K562 (cell line): ENCODE data around the gene SH3D21. TPM values are rescaled to one million over a fixed set of nuclear protein-coding genes. Genes with fewer than 3 reads are reported as not detected.

ENCODE experiments used
- ATAC-seq: fragments of 200-7000 bp; cut with Tn5 transposase; 3 replicates; pipeline ENCODE4 v1.9.1; 2020; ENCODE audit warnings: moderate library complexity
- BruUV-seq: library from RNA; stranded (reverse); fragments of 400-500 nt; replicated peaks from 2 replicates; lab custom pipeline; 2021; lab: Mats Ljungman, UMichigan
- CTCF ChIA-PET: fragments of 300-600 bp; formaldehyde crosslinking; extraction: SDS; loops from one replicate; lab custom pipeline; 2021; ENCODE audit warnings: low intra/inter-chr PET ratio; lab: Yijun Ruan, JAX
- POLR2A ChIA-PET: fragments of 300-600, 350-650 bp; sonication (Branson Sonifier 250); formaldehyde crosslinking; extraction: SDS; loops from one replicate; lab custom pipeline; 2021; ENCODE audit warnings: antibody characterized with exemption, inconsistent platforms; lab: Yijun Ruan, JAX
- DNase-seq, 4 experiments: peaks; one replicate each; pipeline versions ENCODE4 v3.0.0 to v3.0.0-alpha.2; 2011 to 2018; ENCODE audit warnings: low spot score in 3 of 4, mixed read lengths in 3 of 4; ENCODE audit errors: extremely low read depth in 1 of 4
- FAIRE-seq: peaks from 2 replicates; lab custom pipeline; 2011; peaks lifted over from hg19 to GRCh38; lab: Jason Lieb, UNC
- H2AFZ ChIP-seq: 2 replicates; pipeline ENCODE4 v1.6.0; 2011; ENCODE audit warnings: low read depth, low read length, control low read depth, inconsistent platforms
- H3K27ac ChIP-seq: fragments of 200-600 bp; 3 replicates; pipeline ENCODE4 v1.8.0; 2011; ENCODE audit warnings: low read depth, mild to moderate bottlenecking, control low read depth, inconsistent platforms, low read length, moderate library complexity, mixed read lengths; ENCODE audit errors: extremely low read depth
- H3K27me3 ChIP-seq, 2 experiments: fragments of 300-600 bp in 1 of 2; 2 replicates in 1 of 2; 3 replicates in 1 of 2; pipeline versions ENCODE4 v1.6.0 to v1.8.0; 2011; ENCODE audit warnings: inconsistent platforms in 2 of 2, low read length in 2 of 2, mild to moderate bottlenecking in 1 of 2, mixed read lengths in 1 of 2, moderate library complexity in 1 of 2; ENCODE audit not compliant: control insufficient read depth in 2 of 2, insufficient read depth in 2 of 2
- H3K36me3 ChIP-seq: fragments of 300-600 bp; 3 replicates; pipeline ENCODE4 v1.8.0; 2011; ENCODE audit warnings: mild to moderate bottlenecking, low read length, inconsistent platforms; ENCODE audit not compliant: control insufficient read depth, insufficient read depth
- H3K4me1 ChIP-seq, 2 experiments: fragments of 200-600 bp in 1 of 2; replicated peaks in 1 of 2; 2 replicates in 1 of 2; 3 replicates in 1 of 2; pipeline versions ENCODE4 v1.5.1 to v1.8.0; 2011; ENCODE audit warnings: inconsistent platforms in 2 of 2, low read length in 2 of 2, mild to moderate bottlenecking in 1 of 2, mixed read lengths in 1 of 2, moderate library complexity in 1 of 2; ENCODE audit not compliant: control insufficient read depth in 2 of 2, insufficient read depth in 2 of 2
- H3K4me2 ChIP-seq: 2 replicates; pipeline ENCODE4 v1.6.1; 2011; ENCODE audit warnings: low read length, control low read depth, inconsistent platforms, mixed read lengths; ENCODE audit not compliant: insufficient read depth
- H3K4me3 ChIP-seq: fragments of 200-600 bp; sonication (generic), shearing (Covaris generic); 2 replicates; pipeline ENCODE4 v1.5.1; 2016; ENCODE audit warnings: control low read depth, inconsistent platforms
- H3K79me2 ChIP-seq: fragments of 200-600 bp; 3 replicates; pipeline ENCODE4 v1.8.0; 2011; ENCODE audit warnings: low read length, inconsistent platforms; ENCODE audit not compliant: control insufficient read depth, insufficient read depth
- H3K9ac ChIP-seq, 2 experiments: 2 replicates each; pipeline versions ENCODE4 v1.6.0 to v1.6.1; 2011; ENCODE audit warnings: low read depth in 2 of 2, low read length in 2 of 2, control low read depth in 1 of 2, inconsistent platforms in 1 of 2, mild to moderate bottlenecking in 1 of 2, mixed read lengths in 1 of 2; ENCODE audit not compliant: insufficient read depth in 1 of 2
- H3K9me1 ChIP-seq: one replicate; pipeline ENCODE4 v1.6.0; 2011; ENCODE audit warnings: inconsistent platforms, mild to moderate bottlenecking, low read length, moderate library complexity; ENCODE audit not compliant: control insufficient read depth, insufficient read depth
- H3K9me3 ChIP-seq: replicated peaks from 2 replicates; pipeline ENCODE4 v1.5.1; 2011; ENCODE audit warnings: low read depth, low read length, inconsistent platforms; ENCODE audit not compliant: control insufficient read depth, insufficient read depth
- H4K20me1 ChIP-seq: replicated peaks from 2 replicates; pipeline ENCODE4 v1.6.1; 2011; ENCODE audit warnings: low read length, inconsistent platforms, mixed read lengths; ENCODE audit not compliant: control insufficient read depth, insufficient read depth
- ATF3 ChIP-seq, 2 experiments: fragments of 450-650 bp in 1 of 2; sonication (generic) in 1 of 2; formaldehyde crosslinking in 1 of 2; IDR thresholded peaks in 1 of 2; conservative IDR thresholded peaks in 1 of 2; 2 replicates each; pipeline versions ENCODE4 v1.6.1 to v1.8.1; 2016 to 2023; ENCODE audit warnings: mild to moderate bottlenecking in 2 of 2, moderate library complexity in 2 of 2, inconsistent platforms in 1 of 2, missing genetic modification reagents in 1 of 2
- FOXP1 ChIP-seq: sonication (generic); formaldehyde crosslinking; IDR thresholded peaks from 2 replicates; pipeline ENCODE4 v1.8.0; 2022; ENCODE audit warnings: mild to moderate bottlenecking, missing genetic modification reagents
- POLR2G ChIP-seq: fragments of 200-400 bp; formaldehyde crosslinking; IDR thresholded peaks from 2 replicates; pipeline ENCODE4 v1.6.1; 2017; ENCODE audit warnings: low read depth, mild to moderate bottlenecking, antibody characterized with exemption, low read length, moderate library complexity
- TEAD4 ChIP-seq, 2 experiments: sonication (generic) in 1 of 2; formaldehyde crosslinking in 1 of 2; IDR thresholded peaks; 2 replicates each; pipeline versions ENCODE4 v1.6.1 to v1.8.0; 2012 to 2022; ENCODE audit warnings: borderline replicate concordance in 1 of 2, inconsistent platforms in 1 of 2, low read length in 1 of 2, mild to moderate bottlenecking in 1 of 2, missing genetic modification reagents in 1 of 2
- ZC3H4 ChIP-seq: sonication (generic); formaldehyde crosslinking; IDR thresholded peaks from 2 replicates; pipeline ENCODE4 v1.9.0; 2021; ENCODE audit warnings: missing genetic modification reagents, borderline replicate concordance
- ZNF165 ChIP-seq: fragments of 250-450 bp; sonication (Bioruptor Pico); IDR thresholded peaks from 2 replicates; pipeline ENCODE4 v1.4.0; 2020; ENCODE audit warnings: borderline replicate concordance
- ZNF311 ChIP-seq: fragments of 250-450 bp; sonication (Bioruptor Pico); IDR thresholded peaks from 2 replicates; pipeline ENCODE4 v1.4.0; 2020; ENCODE audit warnings: mild to moderate bottlenecking, moderate library complexity
- ZNF586 ChIP-seq: fragments of 450-650 bp; formaldehyde crosslinking; conservative IDR thresholded peaks from 2 replicates; pipeline ENCODE4 v1.4.0; 2020; ENCODE audit warnings: mild to moderate bottlenecking, moderate library complexity
- WGBS: fragments of 100-300 bp; shearing (Covaris generic); methylation state at CpG from one replicate; pipeline ENCODE4 v1.1.6; 2016; ENCODE audit warnings: low coverage, mixed read lengths; ENCODE audit not compliant: insufficient coverage; ENCODE audit errors: missing lambda C conversion rate; 5-methylcytosine and 5-hydroxymethylcytosine counted together
- in situ Hi-C: fragments of 300-500 bp; cut with MboI; formaldehyde crosslinking; loops from 4 replicates; pipeline ENCODE4 v1.15.0; 2018; ENCODE audit warnings: inconsistent platforms, mixed read lengths
- intact Hi-C: fragments of 100-400 bp; cut with micrococcal nuclease; formaldehyde crosslinking; loops from 2 replicates; pipeline ENCODE4 v1.14.2; 2022
- polyA plus RNA-seq, 8 experiments: library from polyadenylated mRNA; depleted of rRNA in 4 of 8; stranded (reverse) in 5 of 8; unstranded in 3 of 8; fragments of >200 nt; fragmentation: Nextera tagmentation in 2 of 8; fragmentation: Illumina TruSeq in 1 of 8; extraction: Ambion mirVana in 2 of 8; extraction: Trizol in 1 of 8; gene quantifications; 2 replicates each; pipeline versions ENCODE4 v1.2.1 to v1.2.3, GENCODE V29; 2011 to 2014; ENCODE audit warnings: inconsistent platforms in 1 of 8, missing spikeins in 1 of 8
- total RNA-seq, 7 experiments: library from RNA; depleted of rRNA in 6 of 7; stranded (reverse); fragments of >200 nt in 6 of 7; fragmentation: Illumina TruSeq in 2 of 7; extraction: Trizol in 2 of 7; gene quantifications; 2 replicates each; pipeline versions ENCODE4 v1.2.1 to v1.2.3, GENCODE V29; 2011 to 2021; ENCODE audit warnings: low replicate concordance in 1 of 7

SH3D21 gene
- total and polyA plus RNA-seq, 9 of the 15 experiments (the other 6 are each of a cell fraction or from before 2014, with no cell fraction given) = 0.01 to 4.7 (median 1.8) TPM

- 73% methylated on average over 9 of the region's 9 CpGs for WGBS
- Histone ChIP-seq H2AFZ (no peak overlapping the region), H3K4me3 (no peak overlapping the region), H3K9me1 (no peaks in the 10 kb centered on the region), H4K20me1 (no peaks in the 10 kb centered on the region), H3K4me1 (peaks cover 22 to 42% of the 10 kb centered on the region in 2 experiments), H3K9ac (peak overlapping the region in 1 of 2 experiments; percentile 24; a peak in 1 of 4 replicates), H3K9me3 (no peaks in the 10 kb centered on the region), H3K27me3 (no peaks in the 10 kb centered on the region), H3K27ac (no peak overlapping the region), H3K36me3 (no peaks in the 10 kb centered on the region), H3K79me2 (peaks cover 7% of the 10 kb centered on the region; the same call in 2 of the 3 replicates), H3K4me2 (no peak overlapping the region)
- intact Hi-C loops (loop anchor here (10.0 kb wide), 1 partner anchor 443 kb away; the partner anchor contains the start of gene AGO1), in situ Hi-C loops (no loop called here)
- no peak for TF ChIP-seq TEAD4 (IDR thresholded peaks at IDR 0.05; ENCODE audit: low read length)
- 0 out of 2 replicates have a peak, but pooled peaks have one; percentile 51 for TF ChIP-seq TEAD4 (CRISPR knock-in tag; IDR thresholded peaks at IDR 0.05; ENCODE audit: borderline replicate concordance)
- no peak for TF ChIP-seq ZNF586 (CRISPR knock-in tag)
- TF ChIP-seq ZNF311 = no peak
- 0 out of 2 replicates have a peak, but pooled peaks have one; percentile 27 for TF ChIP-seq FOXP1 (CRISPR knock-in tag)
- 0 out of 2 replicates have a peak, but pooled peaks have one; percentile 25 for TF ChIP-seq POLR2G
- peak; percentile 16; the same call in 1 of the 2 replicates for TF ChIP-seq ATF3 (IDR thresholded peaks at IDR 0.05)
- TF ChIP-seq ATF3 (CRISPR knock-in tag; conservative IDR thresholded peaks at IDR 0.05) = no peak
- TF ChIP-seq ZC3H4 = no peak
- TF ChIP-seq ZNF165 (CRISPR knock-in tag) = no peak
- BruUV-seq = no TSS peak
- no peak for ATAC-seq
- ChIA-PET POLR2A (interaction anchor here (0.6 to 0.9 kb wide), 3 partner anchors 9 to 476 kb away, joined by 3 to 4 read pairs (median 3); no protein-coding TSS in a partner anchor), CTCF (no interaction called here)
- FAIRE-seq = no peak
- DNase-seq = no peak
Observed at GRCh38 chr1:36327421-36328087, 21.4 kb downstream of the SH3D21 start.
